ENCODE data around the gene MAP4.

The MAP4 gene

DNA sequence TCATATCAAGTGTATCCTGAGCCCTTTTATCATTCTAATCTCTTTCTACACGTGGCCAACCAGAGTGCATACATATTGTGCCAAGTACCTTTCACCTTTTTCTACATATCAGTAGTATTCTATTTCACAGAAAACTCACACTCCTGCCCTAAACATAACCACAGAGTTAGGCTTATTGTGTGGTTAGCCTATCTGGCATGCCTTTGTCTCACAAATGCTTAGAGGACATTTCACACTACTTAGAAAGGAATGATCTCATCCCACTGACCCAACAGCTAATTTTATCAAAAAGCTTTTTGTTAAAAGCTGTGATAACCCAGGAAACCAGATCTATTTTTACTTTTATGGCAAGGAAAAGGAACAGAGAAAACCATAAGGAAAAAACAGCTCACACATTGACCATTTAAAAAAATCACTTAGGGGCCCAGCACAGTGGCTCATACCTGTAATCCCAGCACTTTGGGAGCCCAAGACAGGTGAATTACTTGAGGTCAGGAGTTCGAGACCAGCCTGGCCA, 17.8 kb upstream of the MAP4 start:
- no peak overlapping the region for H3K27ac ChIP-seq (ENCODE audit: low read length)
- no peak overlapping the region for H3K4me3 ChIP-seq (ENCODE audit: low read depth in 1 of 2, low read length in 2 of 2)
- H3K36me3 ChIP-seq (ENCODE audit: control insufficient read depth in 1 of 2, insufficient read depth in 2 of 2, low read length in 2 of 2), result no peaks in the 10 kb centered on the region
- peaks cover under 1 to 32% of the 10 kb centered on the region in 2 donors for H3K4me1 ChIP-seq (ENCODE audit: control insufficient read depth in 1 of 2, insufficient read depth in 2 of 2, low read length in 2 of 2)
- no peaks in the 10 kb centered on the region for H3K9me3 ChIP-seq (ENCODE audit: control insufficient read depth in 1 of 2, low read length in 2 of 2)
- H3K27me3 ChIP-seq (ENCODE audit: low read depth, low read length), result no peaks in the 10 kb centered on the region

DNA sequence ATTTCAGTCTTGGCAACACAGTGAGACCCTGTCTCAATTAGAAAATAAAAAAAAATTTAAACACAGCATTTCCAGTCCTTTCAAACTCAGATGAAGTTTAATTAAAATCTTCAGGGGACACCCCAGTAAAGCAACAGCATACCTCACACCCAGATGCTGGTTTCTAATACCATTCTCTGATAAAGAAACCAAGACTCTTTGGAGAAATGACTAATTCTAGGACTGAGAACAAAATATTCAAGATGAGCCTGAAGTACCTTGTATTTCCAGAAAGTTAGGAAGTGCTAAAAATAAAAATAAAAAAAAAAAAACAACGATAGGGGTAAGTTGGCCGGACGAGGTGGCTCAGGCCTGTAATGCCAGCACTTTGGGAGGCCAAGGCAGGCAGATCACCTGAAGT, 14.0 kb upstream of the MAP4 start:
- Histone ChIP-seq H3K4me1 (ENCODE audit: control insufficient read depth in 1 of 2, insufficient read depth in 2 of 2, low read length in 2 of 2) (peaks cover 0 to 38% of the 10 kb centered on the region in 2 donors), H3K9me3 (ENCODE audit: control insufficient read depth in 1 of 2, low read length in 2 of 2) (no peaks in the 10 kb centered on the region), H3K4me3 (ENCODE audit: low read depth in 1 of 2, low read length in 2 of 2) (no peak overlapping the region), H3K27me3 (ENCODE audit: low read depth, low read length) (no peaks in the 10 kb centered on the region), H3K36me3 (ENCODE audit: control insufficient read depth in 1 of 2, insufficient read depth in 2 of 2, low read length in 2 of 2) (no peaks in the 10 kb centered on the region), H3K27ac (ENCODE audit: low read length) (no peak overlapping the region)

DNA sequence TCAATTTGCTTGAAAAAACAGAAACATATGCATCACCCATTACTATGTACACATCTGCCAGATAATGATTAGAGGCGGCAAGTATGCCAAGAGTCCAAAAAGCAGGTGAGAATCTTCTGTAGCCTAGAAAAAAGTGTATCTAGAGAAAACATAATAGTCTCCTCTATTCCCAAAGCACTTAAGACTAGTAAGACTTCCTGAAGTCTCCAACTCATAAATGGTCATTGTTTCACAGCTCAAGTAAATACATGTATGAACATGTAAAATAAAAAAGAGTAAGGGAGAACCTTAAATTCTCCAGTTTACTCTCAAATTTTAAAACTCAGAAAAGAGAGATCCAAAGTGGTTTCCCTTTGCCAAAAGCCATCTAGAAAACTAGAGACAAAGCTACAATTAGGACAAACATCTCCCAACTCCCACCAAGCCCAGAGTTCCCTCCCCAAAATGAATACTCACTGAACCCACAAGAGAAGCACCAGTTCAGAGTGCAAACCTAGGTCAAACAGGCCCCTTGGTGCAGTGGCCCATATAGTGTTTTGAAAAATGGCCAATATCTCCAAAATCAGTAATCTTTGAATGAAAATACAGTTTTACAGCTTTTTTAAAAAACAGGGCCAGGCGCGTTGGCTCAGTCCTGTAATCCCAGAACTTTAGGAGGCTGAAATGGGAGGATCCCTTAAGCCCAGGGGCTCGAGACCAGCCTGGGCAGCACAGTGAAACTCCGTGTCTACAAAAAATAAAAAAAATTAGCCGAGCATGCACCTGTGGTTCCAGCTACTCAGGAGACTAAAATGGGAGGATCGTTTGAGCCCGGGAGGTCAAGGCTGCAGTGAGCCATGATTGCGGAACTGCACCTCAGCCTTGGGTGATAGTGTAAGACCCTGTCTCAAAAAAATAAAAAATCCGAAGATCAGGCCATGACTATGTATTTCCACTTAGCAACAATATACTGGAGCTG, 11.0 kb upstream of the MAP4 start:
- H3K27ac ChIP-seq (ENCODE audit: low read length), result no peak overlapping the region
- H3K9me3 ChIP-seq (ENCODE audit: control insufficient read depth in 1 of 2, low read length in 2 of 2), result no peaks in the 10 kb centered on the region
- no peaks in the 10 kb centered on the region for H3K36me3 ChIP-seq (ENCODE audit: control insufficient read depth in 1 of 2, insufficient read depth in 2 of 2, low read length in 2 of 2)
- H3K4me3 ChIP-seq (ENCODE audit: low read depth in 1 of 2, low read length in 2 of 2), result no peak overlapping the region
- peaks cover 11 to 37% of the 10 kb centered on the region in 2 donors for H3K4me1 ChIP-seq (ENCODE audit: control insufficient read depth in 1 of 2, insufficient read depth in 2 of 2, low read length in 2 of 2)
- no peaks in the 10 kb centered on the region for H3K27me3 ChIP-seq (ENCODE audit: low read depth, low read length)

DNA sequence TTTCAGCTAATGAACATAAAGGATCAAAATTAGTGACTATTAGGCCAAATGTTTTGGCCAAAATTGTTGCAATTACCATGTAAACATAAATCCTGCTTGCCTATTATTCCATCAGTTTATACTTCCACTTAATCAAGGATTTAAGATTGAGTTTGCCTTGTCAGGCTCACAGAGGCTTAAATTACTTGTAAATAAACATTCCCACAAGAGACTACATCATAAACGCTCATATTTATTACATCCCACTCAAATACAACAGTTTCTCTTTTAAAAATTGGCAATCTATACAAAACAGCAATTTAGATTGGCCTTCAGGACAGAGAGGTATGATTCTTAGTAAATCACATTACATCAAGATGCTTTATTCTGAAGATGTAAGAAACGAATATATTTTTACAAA, 9.9 kb upstream of the MAP4 start:
- no peak overlapping the region for H3K4me3 ChIP-seq (ENCODE audit: low read depth in 1 of 2, low read length in 2 of 2)
- H3K27me3 ChIP-seq (ENCODE audit: low read depth, low read length), result no peaks in the 10 kb centered on the region
- H3K9me3 ChIP-seq (ENCODE audit: control insufficient read depth in 1 of 2, low read length in 2 of 2), result no peaks in the 10 kb centered on the region
- H3K36me3 ChIP-seq (ENCODE audit: control insufficient read depth in 1 of 2, insufficient read depth in 2 of 2, low read length in 2 of 2), result no peaks in the 10 kb centered on the region
- no peak overlapping the region for H3K27ac ChIP-seq (ENCODE audit: low read length)
- peaks cover 17 to 42% of the 10 kb centered on the region in 2 donors for H3K4me1 ChIP-seq (ENCODE audit: control insufficient read depth in 1 of 2, insufficient read depth in 2 of 2, low read length in 2 of 2)

DNA sequence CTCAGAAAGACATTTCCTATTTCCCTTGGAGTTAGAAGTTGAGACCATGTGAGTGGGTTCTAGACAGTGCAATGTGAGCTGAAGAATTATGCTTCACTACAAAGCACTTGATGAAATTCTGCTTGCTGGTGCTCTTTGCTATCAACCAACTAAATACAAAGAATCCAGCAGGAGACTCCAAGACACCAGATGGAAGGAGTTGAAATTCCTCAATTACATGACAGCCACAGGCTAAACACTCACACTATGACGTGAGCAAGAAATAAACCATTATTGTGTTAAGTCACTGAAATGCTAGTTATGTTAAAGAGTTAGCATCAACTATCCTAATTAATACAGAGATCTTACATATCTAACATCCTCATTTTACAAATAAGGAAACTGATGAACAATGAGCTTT, 8.2 kb upstream of the MAP4 start:
- no peaks in the 10 kb centered on the region for H3K9me3 ChIP-seq (ENCODE audit: control insufficient read depth in 1 of 2, low read length in 2 of 2)
- no peak overlapping the region for H3K4me3 ChIP-seq (ENCODE audit: low read depth in 1 of 2, low read length in 2 of 2)
- no peaks in the 10 kb centered on the region for H3K27me3 ChIP-seq (ENCODE audit: low read depth, low read length)
- H3K4me1 ChIP-seq (ENCODE audit: control insufficient read depth in 1 of 2, insufficient read depth in 2 of 2, low read length in 2 of 2), result peaks cover 17 to 42% of the 10 kb centered on the region in 2 donors
- no peak overlapping the region for H3K27ac ChIP-seq (ENCODE audit: low read length)
- H3K36me3 ChIP-seq (ENCODE audit: control insufficient read depth in 1 of 2, insufficient read depth in 2 of 2, low read length in 2 of 2), result no peaks in the 10 kb centered on the region

DNA sequence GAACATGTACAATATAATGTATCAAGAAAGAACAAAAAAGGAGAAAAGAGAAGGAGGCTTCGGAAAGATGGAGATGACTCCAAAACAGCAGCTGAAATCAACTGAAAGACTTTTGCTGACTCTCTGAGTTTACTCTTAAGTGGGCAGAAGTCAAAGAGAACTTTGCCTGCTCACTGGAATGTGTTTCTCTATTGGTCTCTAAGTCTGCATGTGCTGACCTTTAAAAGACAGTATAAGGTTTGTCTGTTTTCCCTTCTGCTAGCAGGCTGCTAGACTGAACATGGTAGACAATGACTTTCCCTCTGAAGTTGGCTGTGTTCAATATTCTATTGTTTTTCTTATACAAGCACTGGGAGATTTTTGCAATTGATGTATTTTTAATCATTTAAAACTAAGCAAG, 7.2 kb upstream of the MAP4 start:
- H3K27ac ChIP-seq (ENCODE audit: low read length), result peak overlapping the region; percentile 36
- H3K27me3 ChIP-seq (ENCODE audit: low read depth, low read length), result no peaks in the 10 kb centered on the region
- no peaks in the 10 kb centered on the region for H3K36me3 ChIP-seq (ENCODE audit: control insufficient read depth in 1 of 2, insufficient read depth in 2 of 2, low read length in 2 of 2)
- peaks cover 17 to 42% of the 10 kb centered on the region in 2 donors for H3K4me1 ChIP-seq (ENCODE audit: control insufficient read depth in 1 of 2, insufficient read depth in 2 of 2, low read length in 2 of 2)
- no peaks in the 10 kb centered on the region for H3K9me3 ChIP-seq (ENCODE audit: control insufficient read depth in 1 of 2, low read length in 2 of 2)
- peak overlapping the region in 1 of 2 donors; percentile 11 for H3K4me3 ChIP-seq (ENCODE audit: low read depth in 1 of 2, low read length in 2 of 2)

DNA sequence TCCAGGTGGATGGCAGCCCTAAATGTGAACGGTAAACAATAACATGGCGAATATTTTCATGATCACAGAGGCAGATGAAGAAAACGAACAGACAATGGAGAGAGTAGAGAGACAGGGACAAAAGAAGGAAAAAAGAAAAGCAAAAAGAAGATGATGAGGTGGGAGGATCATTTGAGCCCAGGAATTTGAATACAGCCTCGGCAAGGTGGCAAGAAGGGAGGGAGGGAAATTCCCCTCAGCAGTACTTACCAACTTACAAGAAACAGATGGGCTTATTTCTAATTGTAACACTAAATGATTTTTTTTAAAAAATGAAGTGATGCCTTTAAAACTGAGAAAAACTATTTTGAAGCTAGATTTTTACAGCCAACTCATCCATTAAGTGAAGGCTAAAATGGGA, 6.0 kb upstream of the MAP4 start:
- Histone ChIP-seq H3K9me3 (ENCODE audit: control insufficient read depth in 1 of 2, low read length in 2 of 2) (no peaks in the 10 kb centered on the region), H3K27ac (ENCODE audit: low read length) (peak overlapping the region; percentile 1), H3K27me3 (ENCODE audit: low read depth, low read length) (no peaks in the 10 kb centered on the region), H3K4me3 (ENCODE audit: low read depth in 1 of 2, low read length in 2 of 2) (no peak overlapping the region), H3K4me1 (ENCODE audit: control insufficient read depth in 1 of 2, insufficient read depth in 2 of 2, low read length in 2 of 2) (peaks cover 17 to 41% of the 10 kb centered on the region in 2 donors), H3K36me3 (ENCODE audit: control insufficient read depth in 1 of 2, insufficient read depth in 2 of 2, low read length in 2 of 2) (no peaks in the 10 kb centered on the region)

DNA sequence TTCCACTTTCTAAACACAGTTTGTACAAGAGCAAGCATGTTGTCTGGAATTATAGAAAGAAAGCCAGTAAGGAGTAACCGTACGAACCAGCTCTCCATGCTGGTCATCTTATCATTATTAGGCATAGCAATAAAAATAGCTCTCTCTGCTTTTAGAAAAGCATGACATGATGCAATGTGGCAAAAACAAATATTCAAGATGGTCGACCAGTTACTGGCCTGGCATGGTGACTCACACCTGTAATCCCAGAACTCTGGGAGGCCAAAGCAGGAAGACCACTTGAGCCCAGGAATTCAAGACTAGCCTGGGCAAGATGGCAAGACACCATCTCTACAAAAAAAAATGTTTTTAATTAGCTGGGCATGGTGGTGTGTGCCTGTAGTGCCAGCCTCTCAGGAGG, 2.6 kb upstream of the MAP4 start:
- peaks cover 40 to 62% of the 10 kb centered on the region in 2 donors for H3K4me1 ChIP-seq (ENCODE audit: control insufficient read depth in 1 of 2, insufficient read depth in 2 of 2, low read length in 2 of 2)
- H3K4me3 ChIP-seq (ENCODE audit: low read depth in 1 of 2, low read length in 2 of 2), result no peak overlapping the region
- H3K27ac ChIP-seq (ENCODE audit: low read length), result no peak overlapping the region
- H3K27me3 ChIP-seq (ENCODE audit: low read depth, low read length), result no peaks in the 10 kb centered on the region
- H3K36me3 ChIP-seq (ENCODE audit: control insufficient read depth in 1 of 2, insufficient read depth in 2 of 2, low read length in 2 of 2), result no peaks in the 10 kb centered on the region
- no peaks in the 10 kb centered on the region for H3K9me3 ChIP-seq (ENCODE audit: control insufficient read depth in 1 of 2, low read length in 2 of 2)

DNA sequence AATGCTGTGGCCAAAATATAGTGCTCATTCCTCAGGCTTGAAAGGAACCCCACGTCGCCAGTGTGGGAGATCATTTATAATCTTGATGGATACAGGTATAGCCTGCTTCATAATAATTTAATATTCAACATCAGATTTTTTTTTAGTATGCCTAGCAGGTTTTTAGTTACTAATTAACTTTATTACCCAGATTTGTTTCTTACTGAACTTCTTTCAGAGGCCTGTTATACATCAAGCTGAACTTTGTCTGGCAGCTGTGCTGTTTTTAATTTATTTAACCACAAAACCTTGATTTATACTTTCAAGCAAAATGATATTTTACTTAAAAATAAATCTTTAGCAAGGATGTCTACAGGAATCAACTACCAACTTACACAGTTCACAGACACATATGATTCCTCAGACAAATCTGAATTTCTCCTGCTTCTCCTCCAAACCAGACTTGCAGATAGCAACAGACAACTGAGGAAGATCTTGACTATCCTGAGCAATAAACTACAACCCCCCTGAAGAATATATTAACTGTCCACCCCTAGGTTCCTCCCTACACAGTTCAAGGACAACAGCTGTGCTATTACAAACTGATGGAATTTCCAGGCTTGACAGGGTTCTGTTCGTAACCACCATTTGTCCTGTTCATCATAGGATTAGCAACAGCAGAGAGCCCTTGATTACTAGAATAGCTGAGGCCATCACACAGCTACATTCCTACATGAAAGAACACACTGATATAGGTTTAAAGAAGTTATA, 610 bp downstream of the MAP4 start:
- peak overlapping the region; percentile 59 for H3K27ac ChIP-seq (ENCODE audit: low read length)
- no peak overlapping the region for H3K4me3 ChIP-seq (ENCODE audit: low read depth in 1 of 2, low read length in 2 of 2)
- no peaks in the 10 kb centered on the region for H3K9me3 ChIP-seq (ENCODE audit: control insufficient read depth in 1 of 2, low read length in 2 of 2)
- no peaks in the 10 kb centered on the region for H3K36me3 ChIP-seq (ENCODE audit: control insufficient read depth in 1 of 2, insufficient read depth in 2 of 2, low read length in 2 of 2)
- H3K4me1 ChIP-seq (ENCODE audit: control insufficient read depth in 1 of 2, insufficient read depth in 2 of 2, low read length in 2 of 2), result peaks cover 41 to 72% of the 10 kb centered on the region in 2 donors
- no peaks in the 10 kb centered on the region for H3K27me3 ChIP-seq (ENCODE audit: low read depth, low read length)

DNA sequence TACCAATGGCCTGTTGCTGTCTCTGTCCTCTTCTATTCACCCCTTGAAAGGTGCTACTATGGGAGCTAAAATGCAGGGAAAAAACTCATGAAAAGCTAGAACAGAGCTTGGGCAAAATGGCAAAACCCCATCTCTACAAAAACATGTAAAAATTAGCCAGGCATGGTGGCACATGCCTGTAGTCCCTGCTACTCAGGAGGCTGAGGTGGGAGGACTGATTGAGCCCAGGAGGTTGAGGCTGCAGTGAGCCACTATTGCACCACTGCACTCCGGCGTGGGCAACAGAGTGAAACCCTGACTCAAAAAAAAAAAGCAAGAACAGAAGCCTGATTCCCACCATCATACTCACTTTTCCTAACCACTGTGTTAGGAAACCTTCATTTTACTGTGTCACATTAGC, 1.9 kb downstream of the MAP4 start:
- Histone ChIP-seq H3K27ac (ENCODE audit: low read length) (peak overlapping the region; percentile 59), H3K4me1 (ENCODE audit: control insufficient read depth in 1 of 2, insufficient read depth in 2 of 2, low read length in 2 of 2) (peaks cover 41 to 72% of the 10 kb centered on the region in 2 donors), H3K36me3 (ENCODE audit: control insufficient read depth in 1 of 2, insufficient read depth in 2 of 2, low read length in 2 of 2) (no peaks in the 10 kb centered on the region), H3K27me3 (ENCODE audit: low read depth, low read length) (no peaks in the 10 kb centered on the region), H3K9me3 (ENCODE audit: control insufficient read depth in 1 of 2, low read length in 2 of 2) (no peaks in the 10 kb centered on the region), H3K4me3 (ENCODE audit: low read depth in 1 of 2, low read length in 2 of 2) (no peak overlapping the region)

DNA sequence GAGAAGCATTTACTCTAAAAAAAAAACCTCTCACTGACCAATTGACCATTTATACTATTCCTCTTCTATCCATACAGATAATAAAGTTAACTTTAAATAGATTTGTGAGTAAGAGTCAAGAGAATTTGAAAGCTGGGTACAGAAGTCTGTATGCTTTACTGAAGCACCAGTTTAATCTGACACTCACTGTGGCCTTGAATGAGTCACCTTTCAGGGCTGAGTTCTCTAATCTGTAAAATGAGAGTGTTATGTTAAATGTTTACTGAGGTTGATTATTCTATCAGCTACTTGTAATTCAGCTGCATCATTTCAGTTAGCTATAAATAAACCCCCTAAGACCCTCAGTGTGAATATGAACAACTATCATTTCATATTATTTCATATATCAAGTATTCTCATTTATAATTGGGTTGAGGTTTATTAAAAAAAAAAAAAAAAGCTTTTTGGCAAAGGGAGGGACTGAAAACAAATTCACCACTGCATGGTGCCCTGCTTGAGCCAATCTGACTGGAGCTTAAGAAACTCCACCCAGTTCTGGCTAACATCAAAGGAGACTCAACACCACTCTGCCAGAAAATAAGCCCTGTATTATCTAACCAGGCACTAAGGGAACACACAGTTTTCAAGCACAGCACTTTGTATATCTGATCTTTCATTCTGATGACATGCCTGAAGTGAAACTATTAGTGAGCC, 2.8 kb downstream of the MAP4 start:
- peak overlapping the region; percentile 59 for H3K27ac ChIP-seq (ENCODE audit: low read length)
- H3K4me1 ChIP-seq (ENCODE audit: control insufficient read depth in 1 of 2, insufficient read depth in 2 of 2, low read length in 2 of 2), result peaks cover 41 to 72% of the 10 kb centered on the region in 2 donors
- H3K27me3 ChIP-seq (ENCODE audit: low read depth, low read length), result no peaks in the 10 kb centered on the region
- H3K4me3 ChIP-seq (ENCODE audit: low read depth in 1 of 2, low read length in 2 of 2), result no peak overlapping the region
- H3K36me3 ChIP-seq (ENCODE audit: control insufficient read depth in 1 of 2, insufficient read depth in 2 of 2, low read length in 2 of 2), result no peaks in the 10 kb centered on the region
- no peaks in the 10 kb centered on the region for H3K9me3 ChIP-seq (ENCODE audit: control insufficient read depth in 1 of 2, low read length in 2 of 2)

Data from muscle layer of duodenum (tissue), 2 donors.